Stimulated activated CD4-positive, alpha-beta T cell treated with anti-CD3 and anti-CD28 coated beads, Interleukin-1b, Interleukin-23, amount 100 ng/mL, for 4 hours (primary cell): ENCODE results near the gene SDR9C7.
"Not testable (repeated sequence)": the region's sequence is repeated elsewhere in the genome, so short reads cannot be mapped to it uniquely, and the experiment has no call there.

Experiments used
- DNase-seq, 2 donors: peaks; one replicate each; pipeline ENCODE4 v3.0.0-alpha.2; 2020; ENCODE audit warnings: low read depth in 2 of 2

Gene SDR9C7

GRCh38 chr12:56953314-56953713, 19.1 kb upstream of the SDR9C7 start:
- no peak for DNase-seq

- DNase-seq = no peak
Observed at GRCh38 chr12:56951582-56952339, 17.6 kb upstream of the SDR9C7 start.

DNA sequence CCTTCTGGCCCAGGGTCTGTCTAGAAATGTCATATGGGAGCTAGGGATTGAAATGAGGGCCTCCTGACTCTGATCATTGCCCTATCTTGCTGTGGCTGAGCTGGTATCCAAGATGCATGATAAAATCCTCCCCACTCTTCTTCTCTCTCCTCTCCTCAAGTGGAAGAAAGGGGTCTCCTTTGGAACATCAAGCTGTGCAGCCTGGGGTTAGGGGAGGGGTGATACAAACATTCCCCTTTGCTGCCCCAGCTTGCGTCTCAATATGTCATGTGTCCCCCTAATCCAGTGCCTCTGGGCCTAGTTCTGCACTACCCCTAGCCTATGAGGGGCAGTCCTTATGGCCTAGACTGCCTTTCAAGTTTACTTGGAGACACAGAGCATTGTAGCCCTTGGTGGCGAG, 14.7 kb upstream of the SDR9C7 start:
- DNase-seq = no peak

- no peak for DNase-seq
Observed at GRCh38 chr12:56948457-56948777, 14.2 kb upstream of the SDR9C7 start.

DNA sequence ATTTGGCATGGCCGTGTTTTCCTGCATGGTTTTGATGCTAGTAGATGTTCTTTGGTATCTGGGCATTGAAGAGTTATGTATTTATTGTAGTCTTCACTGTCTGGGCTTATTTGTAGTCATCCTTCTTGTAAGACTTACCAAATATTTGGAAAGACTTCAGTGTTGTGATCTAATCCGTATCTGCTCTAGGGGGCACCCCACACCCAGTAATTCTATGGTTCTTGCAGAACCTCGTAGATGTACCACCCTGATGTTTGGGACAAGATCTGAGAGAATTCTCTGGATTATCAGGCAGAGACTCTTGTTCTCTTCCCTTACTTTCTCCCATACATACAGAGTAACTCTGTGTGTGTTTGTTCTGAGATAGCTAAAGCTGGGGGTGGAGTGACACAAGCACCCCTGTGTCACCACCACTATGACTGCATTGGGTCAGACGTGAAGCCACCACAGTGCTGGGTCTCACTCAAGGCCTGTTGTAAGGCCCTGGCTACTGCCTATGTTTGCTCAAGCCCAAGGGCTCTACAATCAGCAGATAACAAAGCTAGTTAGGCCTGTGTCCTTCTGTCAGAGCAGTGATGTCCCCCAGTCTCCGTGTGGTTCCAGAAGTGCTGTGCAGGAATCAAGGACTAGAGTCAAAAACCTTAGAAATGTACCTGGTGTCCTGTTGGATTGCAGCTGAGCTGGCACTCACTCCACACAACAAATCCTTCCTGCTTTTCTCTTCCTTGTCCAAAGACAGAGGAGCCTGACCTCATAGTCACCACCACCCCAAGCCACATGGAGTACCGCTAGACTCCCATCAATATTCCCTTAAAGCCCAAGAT, 13.6 kb upstream of the SDR9C7 start:
- no peak for DNase-seq

- DNase-seq = no peak
Observed at GRCh38 chr12:56943878-56944277, 9.7 kb upstream of the SDR9C7 start.

DNA sequence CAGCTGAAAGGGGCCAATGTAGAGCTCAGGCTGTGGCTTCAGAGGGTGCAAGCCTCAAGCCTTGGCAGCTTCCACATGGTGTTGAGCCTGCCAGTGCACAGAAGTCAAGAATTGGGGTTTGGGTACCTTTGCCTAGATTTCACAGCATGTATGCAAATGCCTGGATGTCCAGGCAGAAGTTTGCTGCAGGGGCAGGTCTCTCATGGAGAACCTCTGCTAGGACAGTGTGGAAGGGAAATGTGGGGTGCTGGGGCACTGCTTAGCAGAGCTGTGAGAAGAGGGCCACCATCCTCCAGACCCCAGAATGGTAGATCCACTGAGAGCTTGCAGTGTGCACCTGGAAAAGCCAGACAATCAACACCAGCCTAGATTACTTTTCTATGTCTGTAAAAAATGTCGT, 9.2 kb upstream of the SDR9C7 start:
- not testable (repeated sequence) for DNase-seq

DNA sequence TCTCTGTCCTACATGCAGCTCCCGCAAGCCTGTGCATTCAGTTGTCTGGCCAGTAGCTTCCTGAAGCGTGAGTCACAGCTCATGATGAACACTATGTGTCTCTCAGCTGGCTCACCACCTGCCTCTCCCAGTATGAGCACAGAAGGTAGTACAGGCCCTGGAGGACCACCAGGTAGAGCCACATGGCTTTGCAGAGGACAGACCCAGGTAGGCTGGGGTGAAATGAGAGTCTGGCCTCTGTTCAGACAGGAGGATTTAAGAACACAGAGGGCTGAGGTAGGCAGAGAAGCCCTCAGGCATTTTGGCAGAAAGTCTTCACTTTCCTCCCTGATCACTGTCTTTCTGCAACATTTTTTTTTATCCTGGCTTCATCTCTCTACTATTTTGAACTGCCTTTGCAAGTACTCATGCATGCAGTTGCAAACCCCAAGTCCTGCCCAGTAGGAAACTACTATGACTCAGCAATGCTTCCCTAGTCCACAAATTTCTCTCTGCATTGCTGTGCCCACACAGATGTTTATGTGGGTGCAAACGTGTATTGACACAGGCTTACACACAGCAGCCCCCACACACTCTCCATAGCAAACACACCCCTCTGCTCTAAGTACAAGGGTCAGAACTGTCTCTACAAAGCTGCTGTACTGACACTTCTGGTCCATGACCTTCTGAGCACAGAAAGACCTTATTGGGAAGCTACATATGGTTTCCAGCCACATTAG, 7.2 kb upstream of the SDR9C7 start:
- no peak for DNase-seq

GRCh38 chr12:56940942-56941298, 6.7 kb upstream of the SDR9C7 start:
- DNase-seq = not testable (repeated sequence)

DNA sequence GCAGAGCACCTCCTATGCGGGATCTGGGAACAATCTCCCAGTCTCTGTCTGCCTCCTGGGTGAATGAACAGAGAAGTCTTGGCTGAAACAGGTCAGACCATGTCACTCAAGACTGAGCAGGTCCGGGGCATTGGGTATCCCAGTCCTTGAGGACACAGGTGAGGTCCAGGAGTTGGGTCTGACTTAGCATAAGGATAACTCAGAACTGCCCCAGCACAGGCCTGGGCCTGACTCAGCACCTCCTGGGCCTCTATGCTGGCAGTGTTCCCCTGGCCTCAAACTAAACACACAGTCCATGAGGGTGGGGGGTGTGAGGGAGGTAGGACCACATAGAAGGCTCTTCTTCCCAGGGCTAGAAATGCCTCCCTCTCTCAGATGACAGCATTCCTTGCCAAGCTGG, 1.5 kb upstream of the SDR9C7 start:
- no peak for DNase-seq

DNA sequence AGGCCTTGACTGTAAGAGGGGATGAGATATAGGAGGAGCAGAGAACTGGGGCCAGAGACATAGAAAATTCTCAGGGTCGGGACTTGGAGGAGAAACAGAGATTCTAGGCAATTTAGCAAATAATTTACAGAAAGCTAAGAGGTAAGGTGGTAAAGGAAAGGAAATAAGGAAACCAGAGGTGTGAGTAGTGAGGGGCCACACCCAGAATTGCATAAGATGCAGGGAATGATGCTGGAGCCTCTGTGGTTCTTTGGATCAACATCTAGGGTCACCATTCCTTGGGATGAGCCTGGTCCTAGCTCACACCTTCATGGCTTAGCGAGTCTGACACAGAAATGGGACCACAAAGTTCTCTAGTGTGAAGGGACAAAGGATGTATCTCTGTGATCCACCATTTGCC, 949 bp upstream of the SDR9C7 start:
- DNase-seq = no peak

DNA sequence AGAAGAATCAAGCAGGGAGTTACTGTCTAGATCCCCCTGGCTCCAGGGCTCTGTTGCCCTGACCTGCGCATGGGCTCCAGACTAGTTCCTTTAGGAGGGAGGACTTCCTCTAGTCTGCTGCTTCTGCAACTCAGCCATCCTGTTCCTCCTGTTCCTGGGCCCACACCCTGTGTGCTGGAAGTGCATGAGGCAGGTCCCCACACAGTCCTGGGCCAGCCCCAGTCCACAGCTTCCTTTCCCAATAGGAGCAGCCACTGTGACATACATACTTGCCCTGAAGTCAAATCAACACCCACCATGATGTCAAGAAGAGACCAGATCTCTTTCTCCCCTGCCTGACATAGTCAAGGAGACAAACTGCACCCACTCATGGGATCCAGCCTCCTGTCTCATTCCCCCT, 1.3 kb downstream of the SDR9C7 start:
- no peak for DNase-seq

DNA sequence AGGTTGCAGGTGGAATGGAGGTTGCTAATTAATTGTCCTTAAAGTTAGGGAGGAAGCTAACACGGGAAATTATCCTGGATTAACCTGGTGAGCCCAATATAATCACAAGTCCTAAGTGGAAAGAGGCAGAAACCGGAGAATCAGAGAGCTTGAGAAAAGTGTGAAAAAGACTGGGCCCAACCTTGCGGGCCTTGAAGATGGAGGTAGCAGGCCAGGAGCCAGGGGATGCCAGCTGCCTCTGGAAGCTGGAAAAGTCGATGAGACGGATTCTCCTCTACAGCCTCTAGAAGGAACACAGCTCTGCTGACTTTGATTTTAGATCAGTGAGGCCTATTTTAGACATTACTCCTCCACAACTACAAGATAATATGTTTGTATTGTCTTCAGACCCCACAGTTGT, 2.1 kb downstream of the SDR9C7 start:
- DNase-seq = no peak

DNA sequence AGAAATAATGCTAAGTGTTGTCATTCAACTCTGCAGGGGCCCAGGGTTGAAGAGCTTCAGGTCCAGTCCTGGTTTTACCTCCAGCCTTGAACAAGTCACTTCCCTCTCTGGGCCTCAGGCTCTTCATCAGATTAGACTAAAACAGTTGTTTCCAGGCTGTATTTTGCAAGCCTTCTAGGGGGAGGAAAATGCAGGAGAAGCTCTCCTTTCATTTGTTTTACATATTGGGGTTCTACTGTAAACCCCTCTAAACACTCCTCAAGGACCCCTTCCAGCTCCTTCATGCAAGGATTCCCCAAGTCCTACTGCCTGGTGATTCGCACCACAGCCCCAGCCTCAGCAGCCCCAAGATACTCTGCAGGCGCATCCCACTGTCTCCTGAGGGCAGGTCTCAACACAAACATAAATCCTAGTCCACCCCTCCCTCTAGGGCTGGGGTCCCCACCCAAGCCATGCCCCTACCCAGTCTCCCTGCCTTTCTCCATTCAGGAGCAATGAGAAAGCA, 2.7 kb downstream of the SDR9C7 start:
- DNase-seq = no peak

GRCh38 chr12:56930241-56930640, 4.0 kb downstream of the SDR9C7 start:
- DNase-seq = no peak

DNA sequence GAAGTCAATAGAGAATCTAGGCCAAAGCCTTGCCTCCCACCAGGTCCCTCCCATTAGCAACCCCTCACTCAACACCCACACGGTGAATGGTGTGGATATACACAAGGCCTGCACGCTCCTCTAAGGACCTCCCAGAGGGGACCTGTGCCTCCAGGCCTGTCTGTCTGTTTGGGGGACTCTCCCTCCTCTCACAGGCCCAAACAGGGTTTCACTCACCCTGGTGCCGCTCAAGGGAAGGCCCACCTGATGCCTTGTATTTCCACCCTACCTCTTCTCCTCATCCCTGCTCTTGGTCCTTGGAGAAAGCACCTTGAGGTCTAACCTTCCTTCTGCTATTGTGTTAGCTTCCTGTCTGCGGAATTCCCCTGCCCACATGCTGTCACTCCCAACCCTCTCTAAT, 4.4 kb downstream of the SDR9C7 start:
- DNase-seq = no peak

DNA sequence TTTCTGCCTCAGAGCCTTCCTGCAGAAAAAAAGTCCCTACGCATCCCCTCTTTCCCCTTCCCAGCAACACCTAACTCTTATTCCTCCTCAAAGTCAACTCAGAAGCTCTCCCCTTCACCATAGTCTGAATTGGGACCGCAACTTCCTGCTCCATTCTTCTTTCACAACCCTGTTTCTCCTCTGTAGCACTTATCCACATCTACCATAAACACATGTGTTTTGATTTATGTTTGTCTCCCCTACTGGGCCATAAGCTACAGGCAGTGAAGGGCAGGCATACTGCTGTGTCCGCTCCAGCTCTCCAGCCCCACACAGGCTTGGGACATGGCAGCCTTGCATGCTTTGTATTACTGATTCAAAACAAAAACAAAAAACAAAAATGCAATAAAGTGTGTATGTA, 5.9 kb downstream of the SDR9C7 start:
- no peak for DNase-seq

DNA sequence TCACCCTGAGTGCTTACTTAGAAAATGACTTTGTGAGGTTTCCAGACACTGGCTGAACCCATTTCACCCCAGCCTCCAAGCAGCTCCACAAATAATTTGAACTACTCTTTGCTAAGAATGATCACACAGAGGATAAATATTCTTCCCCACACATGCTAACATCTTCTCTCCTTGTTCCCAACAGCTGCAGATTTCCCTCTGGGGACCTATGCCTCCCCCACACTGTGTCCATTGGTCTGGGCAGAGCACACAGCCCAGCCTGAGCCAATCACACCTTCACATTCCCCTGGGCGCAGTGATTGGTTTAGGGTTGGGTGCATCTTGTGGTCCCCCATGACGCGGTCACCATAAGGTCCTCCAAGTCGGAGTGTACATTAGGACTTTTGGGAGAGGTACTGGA, 6.9 kb downstream of the SDR9C7 start:
- no peak for DNase-seq

DNA sequence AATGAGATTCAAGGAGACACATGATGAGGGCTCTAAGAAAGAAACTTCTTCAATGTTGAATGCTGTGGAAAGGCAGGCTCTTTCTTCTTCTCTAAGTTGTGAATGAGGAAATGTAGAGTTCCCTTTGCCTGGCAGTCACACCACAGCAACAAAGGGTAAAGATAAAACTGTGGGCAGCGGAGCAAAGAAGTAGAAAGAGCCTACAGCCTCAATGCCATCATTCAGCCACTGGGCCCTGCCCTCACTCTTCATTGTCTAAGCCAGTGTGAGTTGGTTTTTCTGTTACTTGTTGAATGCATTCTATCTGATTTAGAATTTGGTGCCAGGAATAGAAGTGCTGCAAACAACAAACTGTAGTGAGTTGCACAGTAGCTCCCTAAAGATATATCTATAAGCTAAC, 12.2 kb downstream of the SDR9C7 start:
- DNase-seq = no peak

GRCh38 chr12:56921346-56921745, 12.9 kb downstream of the SDR9C7 start:
- no peak for DNase-seq

DNA sequence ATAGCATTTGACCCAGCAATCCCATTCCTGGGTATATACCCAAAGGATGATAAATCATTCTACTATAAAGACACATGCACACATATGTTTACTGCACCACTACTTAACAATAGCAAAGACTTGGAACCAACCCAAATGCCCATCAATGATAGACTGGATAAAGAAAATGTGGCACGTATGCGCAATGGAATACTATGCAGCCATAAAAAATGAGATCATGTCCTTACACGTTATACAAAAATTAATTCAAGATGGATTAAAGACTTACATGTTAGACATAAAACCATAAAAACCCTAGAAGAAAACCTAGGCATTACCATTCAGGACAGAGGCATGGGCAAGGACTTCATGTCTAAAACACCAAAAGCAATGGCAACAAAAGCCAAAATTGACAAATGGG, 16.1 kb downstream of the SDR9C7 start:
- DNase-seq = not testable (repeated sequence)

GRCh38 chr12:56916996-56917333, 17.2 kb downstream of the SDR9C7 start:
- no peak for DNase-seq
